ENCODE data around the gene HPCA. TPM values are rescaled to one million over a fixed set of nuclear protein-coding genes. Genes with fewer than 3 reads are reported as not detected.

HPCA gene
- total and polyA plus RNA-seq, 3 experiments from 2014 or later, result not detected

- POLR2A ChIA-PET, result interaction anchor here (0.6 kb wide), 1 partner anchor 38 kb away, joined by 6 read pairs; no protein-coding TSS in a partner anchor
- H3K36me3 Mint-ChIP-seq, result peaks cover 4 to 76% (median 16%) of the 10 kb centered on the region in 3 donors
- no peak overlapping the region for H3K27ac ChIP-seq (ENCODE audit: low read depth, low read length)
- H3K27me3 Mint-ChIP-seq, result no peaks in the 10 kb centered on the region
- H3K4me3 ChIP-seq (ENCODE audit: low read length), result no peak overlapping the region
- DNase-seq, result no peak
- no peak overlapping the region for H3K4me3 Mint-ChIP-seq
- H3K27me3 ChIP-seq (ENCODE audit: insufficient read depth, low read length, poor library complexity, severe bottlenecking), result no peaks in the 10 kb centered on the region
- H3K36me3 ChIP-seq (ENCODE audit: insufficient read depth, low read length), result peaks cover under 1% of the 10 kb centered on the region
- no peaks in the 10 kb centered on the region for H3K9me3 ChIP-seq (ENCODE audit: low read length)
- no peaks in the 10 kb centered on the region for H3K4me1 ChIP-seq (ENCODE audit: insufficient read depth, low read length)
- CTCF ChIA-PET, result interaction anchor here (1.5 to 1.6 kb wide), 2 partner anchors 14 to 149 kb away, joined by 3 to 4 read pairs; no protein-coding TSS in a partner anchor
- peak overlapping the region in 4 of 8 donors; percentile 17 to 78 (median 42) for H3K27ac Mint-ChIP-seq
- H3K9me3 Mint-ChIP-seq, result no peaks in the 10 kb centered on the region
- H3K4me1 Mint-ChIP-seq, result no peaks in the 10 kb centered on the region
Measured at GRCh38 chr1:32861904-32862695, 24.2 kb upstream of the HPCA start.

- ChIA-PET POLR2A (interaction anchor here (0.6 kb wide), 1 partner anchor 691 kb away, joined by 7 read pairs; no protein-coding TSS in a partner anchor), CTCF (interaction anchor here (1.5 to 1.6 kb wide), 2 partner anchors 13 to 150 kb away, joined by 3 to 4 read pairs; no protein-coding TSS in a partner anchor)
- Mint-ChIP-seq H3K4me3 (no peak overlapping the region), H3K27ac (peak overlapping the region in 3 of 8 donors; percentile 17 to 66 (median 51)), H3K9me3 (no peaks in the 10 kb centered on the region), H3K36me3 (peaks cover 0 to 71% (median 12%) of the 10 kb centered on the region in 3 donors), H3K4me1 (no peaks in the 10 kb centered on the region), H3K27me3 (no peaks in the 10 kb centered on the region)
- H3K9me3 ChIP-seq (ENCODE audit: low read length), result no peaks in the 10 kb centered on the region
- H3K4me1 ChIP-seq (ENCODE audit: insufficient read depth, low read length), result no peaks in the 10 kb centered on the region
- H3K36me3 ChIP-seq (ENCODE audit: insufficient read depth, low read length), result no peaks in the 10 kb centered on the region
- H3K27ac ChIP-seq (ENCODE audit: low read depth, low read length), result no peak overlapping the region
- no peaks in the 10 kb centered on the region for H3K27me3 ChIP-seq (ENCODE audit: insufficient read depth, low read length, poor library complexity, severe bottlenecking)
- no peak for DNase-seq
- H3K4me3 ChIP-seq (ENCODE audit: low read length), result no peak overlapping the region
Measured at GRCh38 chr1:32863218-32863880, 22.9 kb upstream of the HPCA start.

GRCh38 chr1:32863881-32864245, 22.4 kb upstream of the HPCA start:
- no peak for DNase-seq
- no peak overlapping the region for H3K4me3 ChIP-seq (ENCODE audit: low read length)
- ChIA-PET POLR2A (interaction anchor here (0.6 kb wide), 1 partner anchor 691 kb away, joined by 7 read pairs; no protein-coding TSS in a partner anchor), CTCF (interaction anchor here (1.5 to 1.6 kb wide), 2 partner anchors 13 to 151 kb away, joined by 3 to 4 read pairs; no protein-coding TSS in a partner anchor)
- H3K27ac ChIP-seq (ENCODE audit: low read depth, low read length), result no peak overlapping the region
- no peaks in the 10 kb centered on the region for H3K4me1 ChIP-seq (ENCODE audit: insufficient read depth, low read length)
- Mint-ChIP-seq H3K9me3 (no peaks in the 10 kb centered on the region), H3K27me3 (peaks cover 0 to 5% of the 10 kb centered on the region in 2 donors), H3K27ac (peak overlapping the region in 2 of 8 donors; percentile 7 to 66), H3K4me1 (no peaks in the 10 kb centered on the region), H3K4me3 (no peak overlapping the region), H3K36me3 (peaks cover 0 to 68% (median 12%) of the 10 kb centered on the region in 3 donors)
- no peaks in the 10 kb centered on the region for H3K27me3 ChIP-seq (ENCODE audit: insufficient read depth, low read length, poor library complexity, severe bottlenecking)
- no peaks in the 10 kb centered on the region for H3K9me3 ChIP-seq (ENCODE audit: low read length)
- H3K36me3 ChIP-seq (ENCODE audit: insufficient read depth, low read length), result no peaks in the 10 kb centered on the region

- no peaks in the 10 kb centered on the region for H3K4me1 ChIP-seq (ENCODE audit: insufficient read depth, low read length)
- ChIA-PET CTCF (no interaction called here), POLR2A (no interaction called here)
- Mint-ChIP-seq H3K36me3 (peaks cover 0 to 62% (median 12%) of the 10 kb centered on the region in 3 donors), H3K9me3 (no peaks in the 10 kb centered on the region), H3K27ac (peak overlapping the region in 1 of 8 donors; percentile 75), H3K4me3 (no peak overlapping the region), H3K4me1 (peaks cover 0 to 4% (median 1%) of the 10 kb centered on the region in 3 donors), H3K27me3 (peaks cover 3 to 11% of the 10 kb centered on the region in 2 donors)
- no peak overlapping the region for H3K4me3 ChIP-seq (ENCODE audit: low read length)
- no peak overlapping the region for H3K27ac ChIP-seq (ENCODE audit: low read depth, low read length)
- no peak for DNase-seq
- H3K27me3 ChIP-seq (ENCODE audit: insufficient read depth, low read length, poor library complexity, severe bottlenecking), result peaks cover 2% of the 10 kb centered on the region
- no peaks in the 10 kb centered on the region for H3K9me3 ChIP-seq (ENCODE audit: low read length)
- no peaks in the 10 kb centered on the region for H3K36me3 ChIP-seq (ENCODE audit: insufficient read depth, low read length)
Measured at GRCh38 chr1:32864375-32865019, 21.8 kb upstream of the HPCA start.

- no peaks in the 10 kb centered on the region for H3K9me3 ChIP-seq (ENCODE audit: low read length)
- Mint-ChIP-seq H3K27me3 (peaks cover 9 to 19% of the 10 kb centered on the region in 2 donors), H3K4me3 (no peak overlapping the region), H3K9me3 (no peaks in the 10 kb centered on the region), H3K36me3 (peaks cover 0 to 52% (median 12%) of the 10 kb centered on the region in 3 donors), H3K4me1 (peaks cover 7 to 13% (median 8%) of the 10 kb centered on the region in 3 donors), H3K27ac (peak overlapping the region in 1 of 8 donors; percentile 11)
- H3K36me3 ChIP-seq (ENCODE audit: insufficient read depth, low read length), result no peaks in the 10 kb centered on the region
- no peak overlapping the region for H3K27ac ChIP-seq (ENCODE audit: low read depth, low read length)
- H3K4me3 ChIP-seq (ENCODE audit: low read length), result no peak overlapping the region
- ChIA-PET CTCF (interaction anchor here (2.0 kb wide), 1 partner anchor 154 kb away, joined by 6 read pairs; no protein-coding TSS in a partner anchor), POLR2A (no interaction called here)
- H3K4me1 ChIP-seq (ENCODE audit: insufficient read depth, low read length), result no peaks in the 10 kb centered on the region
- DNase-seq, result no peak
- peaks cover 11% of the 10 kb centered on the region for H3K27me3 ChIP-seq (ENCODE audit: insufficient read depth, low read length, poor library complexity, severe bottlenecking)
Measured at GRCh38 chr1:32865639-32866405, 20.5 kb upstream of the HPCA start.

- H3K4me3 ChIP-seq (ENCODE audit: low read length), result no peak overlapping the region
- peak overlapping the region in 2 of 8 donors; percentile 47 to 72 for H3K27ac Mint-ChIP-seq
- ChIA-PET POLR2A (no interaction called here), CTCF (interaction anchor here (2.0 kb wide), 1 partner anchor 155 kb away, joined by 6 read pairs; no protein-coding TSS in a partner anchor)
- peaks cover 7% of the 10 kb centered on the region for H3K4me1 ChIP-seq (ENCODE audit: insufficient read depth, low read length)
- H3K36me3 Mint-ChIP-seq, result peaks cover 0 to 41% (median 4%) of the 10 kb centered on the region in 3 donors
- no peak for DNase-seq
- H3K27ac ChIP-seq (ENCODE audit: low read depth, low read length), result no peak overlapping the region
- H3K27me3 ChIP-seq (ENCODE audit: insufficient read depth, low read length, poor library complexity, severe bottlenecking), result peaks cover 23% of the 10 kb centered on the region
- peaks cover 19 to 31% of the 10 kb centered on the region in 2 donors for H3K27me3 Mint-ChIP-seq
- H3K9me3 Mint-ChIP-seq, result no peaks in the 10 kb centered on the region
- peak overlapping the region in 1 of 7 donors; percentile 0 for H3K4me3 Mint-ChIP-seq
- H3K9me3 ChIP-seq (ENCODE audit: low read length), result no peaks in the 10 kb centered on the region
- no peaks in the 10 kb centered on the region for H3K36me3 ChIP-seq (ENCODE audit: insufficient read depth, low read length)
- H3K4me1 Mint-ChIP-seq, result peaks cover 16 to 26% (median 20%) of the 10 kb centered on the region in 3 donors
Measured at GRCh38 chr1:32867151-32867550, 19.1 kb upstream of the HPCA start.

GRCh38 chr1:32867671-32868070, 18.6 kb upstream of the HPCA start:
- DNase-seq, result no peak
- Histone ChIP-seq H3K36me3 (ENCODE audit: insufficient read depth, low read length) (no peaks in the 10 kb centered on the region), H3K4me3 (ENCODE audit: low read length) (no peak overlapping the region), H3K4me1 (ENCODE audit: insufficient read depth, low read length) (peaks cover 7% of the 10 kb centered on the region), H3K9me3 (ENCODE audit: low read length) (no peaks in the 10 kb centered on the region), H3K27ac (ENCODE audit: low read depth, low read length) (no peak overlapping the region), H3K27me3 (ENCODE audit: insufficient read depth, low read length, poor library complexity, severe bottlenecking) (peaks cover 28% of the 10 kb centered on the region)
- Mint-ChIP-seq H3K36me3 (peaks cover 0 to 36% (median 4%) of the 10 kb centered on the region in 3 donors), H3K4me3 (peak overlapping the region in 1 of 7 donors; percentile 0), H3K27ac (peak overlapping the region in 1 of 8 donors; percentile 55), H3K27me3 (peaks cover 22 to 34% of the 10 kb centered on the region in 2 donors), H3K9me3 (no peaks in the 10 kb centered on the region), H3K4me1 (peaks cover 18 to 28% (median 22%) of the 10 kb centered on the region in 3 donors)
- CTCF ChIA-PET, result no interaction called here
- POLR2A ChIA-PET, result no interaction called here

Data from CD8-positive, alpha-beta memory T cell (primary cell).